ENCODE results near the gene FKTN. TPM values are rescaled to one million over a fixed set of nuclear protein-coding genes. Genes with fewer than 3 reads are reported as not detected.

The FKTN gene
- total RNA-seq (1 to 10 TPM; 4.1 to 9.8 (median 6.1) TPM), polyA plus RNA-seq (1 to 10 TPM; 1.7 to 4.8 (median 2.0) TPM)
- long read RNA-seq, donor 1, result 0 reads
- long read RNA-seq, donor 2, partial matches to known transcripts, result 0 of 2 reads
- long read RNA-seq, donor 2, other reads (novel, unspliced or antisense), result 2 of 2 reads

DNA sequence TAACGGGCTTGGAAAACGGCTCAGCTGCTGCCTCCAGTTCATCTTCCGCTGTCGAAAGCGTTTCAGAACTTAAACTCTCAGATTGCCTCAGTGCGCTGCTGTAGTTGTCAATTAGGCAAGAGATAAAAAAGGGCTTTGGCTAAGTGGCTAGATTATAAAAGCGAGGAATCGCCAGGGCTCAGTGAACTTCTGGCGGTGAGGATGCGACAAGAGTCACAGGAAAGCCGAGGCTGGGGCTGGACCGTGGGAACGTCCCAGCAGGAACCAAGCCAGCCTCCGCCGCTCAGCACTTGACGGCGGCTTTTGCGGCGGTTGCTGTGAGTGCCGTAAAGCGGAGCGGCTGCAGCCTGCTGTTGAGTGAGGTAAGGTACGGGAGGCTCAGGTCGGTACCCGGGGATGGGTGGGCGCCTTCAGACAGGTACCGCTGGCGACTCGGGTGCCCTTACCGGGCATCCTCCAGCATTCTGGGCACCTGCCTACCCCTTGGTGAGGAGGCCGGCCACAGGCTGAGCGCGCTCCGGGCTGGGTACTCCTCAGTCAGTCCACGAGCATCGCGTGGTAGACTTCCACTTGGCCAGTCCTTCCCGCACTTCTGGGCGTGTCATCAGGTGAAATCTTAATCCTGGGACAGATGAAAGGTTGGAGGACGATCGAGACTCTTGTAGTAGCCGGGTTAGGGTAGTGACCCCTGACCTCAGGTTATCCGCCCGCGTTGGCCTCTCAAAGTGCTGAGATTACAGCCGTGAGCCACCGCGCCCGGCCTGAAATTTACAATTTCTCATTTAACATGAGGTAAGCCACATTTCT, at the start of gene FKTN:
TSS of gene FKTN (plus strand) at position 328 of the 807 bp plus-strand sequence. CDS start 16,902 bp downstream, outside the sequence.
- 0 to 1% (median 1%) methylated on average over 40 to 49 of the region's 49 CpGs for WGBS, 3 donors
- DNase-seq (peak; percentile 90 to 94), ATAC-seq (peak; percentile 91 to 99 (median 98))
- Histone ChIP-seq H3K9me3 (peaks cover 4% of the 10 kb centered on the region), H3K27me3 (ENCODE audit: insufficient read depth in 3 of 3, low read length in 2 of 3) (no peaks in the 10 kb centered on the region), H3K36me3 (ENCODE audit: insufficient read depth in 1 of 2, low read depth in 1 of 2) (no peaks in the 10 kb centered on the region), H3K27ac (peak within 1 kb of the TSS; percentile 70), H3K4me1 (peaks cover 5% of the 10 kb centered on the region), H3K4me3 (peak within 1 kb of the TSS; percentile 80)
- intact Hi-C loops (cut with DNase I), result no loop called here
- TF ChIP-seq, protein P1, sequence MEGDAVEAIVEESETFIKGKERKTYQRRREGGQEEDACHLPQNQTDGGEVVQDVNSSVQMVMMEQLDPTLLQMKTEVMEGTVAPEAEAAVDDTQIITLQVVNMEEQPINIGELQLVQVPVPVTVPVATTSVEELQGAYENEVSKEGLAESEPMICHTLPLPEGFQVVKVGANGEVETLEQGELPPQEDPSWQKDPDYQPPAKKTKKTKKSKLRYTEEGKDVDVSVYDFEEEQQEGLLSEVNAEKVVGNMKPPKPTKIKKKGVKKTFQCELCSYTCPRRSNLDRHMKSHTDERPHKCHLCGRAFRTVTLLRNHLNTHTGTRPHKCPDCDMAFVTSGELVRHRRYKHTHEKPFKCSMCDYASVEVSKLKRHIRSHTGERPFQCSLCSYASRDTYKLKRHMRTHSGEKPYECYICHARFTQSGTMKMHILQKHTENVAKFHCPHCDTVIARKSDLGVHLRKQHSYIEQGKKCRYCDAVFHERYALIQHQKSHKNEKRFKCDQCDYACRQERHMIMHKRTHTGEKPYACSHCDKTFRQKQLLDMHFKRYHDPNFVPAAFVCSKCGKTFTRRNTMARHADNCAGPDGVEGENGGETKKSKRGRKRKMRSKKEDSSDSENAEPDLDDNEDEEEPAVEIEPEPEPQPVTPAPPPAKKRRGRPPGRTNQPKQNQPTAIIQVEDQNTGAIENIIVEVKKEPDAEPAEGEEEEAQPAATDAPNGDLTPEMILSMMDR (IDR thresholded peaks at IDR 0.05), result no peak

DNA sequence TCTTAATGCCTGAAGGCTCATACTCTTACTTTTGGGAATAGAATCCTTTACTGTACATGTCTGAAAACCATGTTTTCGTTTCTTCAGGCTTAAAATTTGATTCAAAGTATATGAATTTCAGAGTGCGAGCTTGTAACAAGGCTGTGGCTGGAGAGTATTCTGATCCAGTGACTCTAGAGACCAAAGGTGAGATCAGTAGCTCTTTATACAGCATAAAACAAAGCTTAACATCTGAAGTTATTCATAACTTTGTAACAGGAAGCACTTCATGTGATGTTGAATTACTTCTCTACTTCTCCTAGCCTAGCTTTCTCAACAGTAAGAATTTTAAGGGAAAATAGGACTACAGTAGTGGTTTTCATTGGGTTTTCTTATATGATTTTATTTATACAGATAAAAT, 49.4 kb upstream of the FKTN start:
- Histone ChIP-seq H3K27me3 (ENCODE audit: insufficient read depth in 3 of 3, low read length in 2 of 3) (no peaks in the 10 kb centered on the region), H3K4me1 (peaks cover 9% of the 10 kb centered on the region), H3K27ac (no peak overlapping the region), H3K9me3 (no peaks in the 10 kb centered on the region), H3K4me3 (no peak overlapping the region), H3K36me3 (ENCODE audit: insufficient read depth in 1 of 2, low read depth in 1 of 2) (peaks cover 0 to 59% of the 10 kb centered on the region in 2 donors)
- intact Hi-C loops (cut with DNase I), result no loop called here
- DNase-seq (no peak), ATAC-seq (no peak)
- 97 to 99% (median 98%) methylated on average over 2 of the region's 2 CpGs for WGBS, 3 donors
- TF ChIP-seq, protein P1 (IDR thresholded peaks at IDR 0.05), result no peak

DNA sequence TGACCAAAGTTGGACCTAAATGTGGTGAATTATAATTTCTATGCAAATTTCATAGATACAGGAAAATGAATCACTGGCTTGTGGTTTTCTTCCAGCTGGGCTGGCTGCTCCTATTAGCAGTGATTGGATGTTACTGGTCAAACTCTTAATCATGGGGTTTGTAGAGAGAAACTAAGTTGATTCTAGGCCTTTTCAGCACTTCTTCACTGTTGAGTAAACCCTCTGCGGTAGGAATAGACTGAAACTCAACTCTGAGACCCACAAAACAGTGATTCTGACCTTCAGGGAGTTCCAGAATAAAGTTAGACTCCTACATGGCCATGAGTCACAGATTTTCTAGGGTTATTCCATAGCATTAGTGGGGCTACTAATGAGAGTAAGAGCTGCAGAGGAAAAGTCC, 47.9 kb upstream of the FKTN start:
- DNase-seq (no peak), ATAC-seq (no peak)
- Histone ChIP-seq H3K27ac (no peak overlapping the region), H3K36me3 (ENCODE audit: insufficient read depth in 1 of 2, low read depth in 1 of 2) (peaks cover 0 to 70% of the 10 kb centered on the region in 2 donors), H3K27me3 (ENCODE audit: insufficient read depth in 3 of 3, low read length in 2 of 3) (no peaks in the 10 kb centered on the region), H3K4me3 (no peak overlapping the region), H3K9me3 (no peaks in the 10 kb centered on the region), H3K4me1 (no peaks in the 10 kb centered on the region)
- 89 to 97% (median 97%) methylated on average over 1 of the region's 1 CpG for WGBS, 3 donors
- TF ChIP-seq, protein P1 (IDR thresholded peaks at IDR 0.05), result no peak
- intact Hi-C loops (cut with DNase I), result no loop called here

DNA sequence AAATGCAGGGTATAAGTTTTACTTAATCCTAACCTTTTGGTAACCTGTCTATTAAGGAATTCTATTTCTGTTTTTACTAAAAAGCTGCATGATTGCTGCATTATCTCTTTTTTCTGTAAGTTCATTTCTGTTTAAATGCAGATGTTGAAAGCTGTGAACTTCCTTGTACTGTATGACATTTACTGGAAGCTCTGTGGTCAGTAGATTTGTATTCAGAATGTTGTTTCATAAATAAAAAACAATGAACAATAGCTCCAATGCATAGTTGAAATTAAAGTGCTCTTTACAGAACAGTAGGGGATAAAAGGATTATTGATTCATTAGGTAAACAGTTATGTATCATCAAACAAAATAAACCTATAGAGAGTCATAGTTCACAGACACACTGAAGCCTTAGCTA, 46.5 kb upstream of the FKTN start:
- intact Hi-C loops (cut with DNase I), result no loop called here
- ATAC-seq, result no peak
- no peaks in the 10 kb centered on the region for H3K27me3 ChIP-seq (ENCODE audit: insufficient read depth in 3 of 3, low read length in 2 of 3)
- H3K9me3 ChIP-seq, result no peaks in the 10 kb centered on the region
- H3K27ac ChIP-seq, result no peak overlapping the region
- H3K36me3 ChIP-seq (ENCODE audit: insufficient read depth in 1 of 2, low read depth in 1 of 2), result peaks cover 0 to 76% of the 10 kb centered on the region in 2 donors
- DNase-seq, result no peak
- H3K4me1 ChIP-seq, result no peaks in the 10 kb centered on the region
- H3K4me3 ChIP-seq, result no peak overlapping the region
- TF ChIP-seq, protein P1 (IDR thresholded peaks at IDR 0.05), result no peak

All from psoas muscle (tissue), 8 donors.